K562 (cell line): ENCODE results near the gene OR51B2. TPM values are rescaled to one million over a fixed set of nuclear protein-coding genes. Genes with fewer than 3 reads are reported as not detected.
A peak's percentile ranks its signal among the peaks of the same experiment; 100 is the strongest.

Experiments
- CSDE1 ChIP-seq, 2 experiments: fragments of 450-650 bp; IDR thresholded peaks; 2 replicates each; pipeline ENCODE4 v1.6.1; 2016; ENCODE audit warnings: mild to moderate bottlenecking in 1 of 2
- KLF1 ChIP-seq: fragments of 450-650 bp; IDR thresholded peaks from 2 replicates; pipeline ENCODE4 v1.6.1; 2016; ENCODE audit warnings: missing genetic modification characterization, missing compliant biosample characterization
- MCM5 ChIP-seq: fragments of 450-650 bp; IDR thresholded peaks from 2 replicates; pipeline ENCODE4 v1.6.1; 2016; ENCODE audit warnings: low read depth
- MCM7 ChIP-seq, 2 experiments: fragments of 450-650 bp; IDR thresholded peaks; 2 replicates each; pipeline ENCODE4 v1.6.1; 2016 to 2018
- MEF2A ChIP-seq: IDR thresholded peaks from 2 replicates; pipeline ENCODE4 v1.6.1; 2011; ENCODE audit warnings: low read depth, mild to moderate bottlenecking, low read length, moderate library complexity; ENCODE audit not compliant: control insufficient read depth
- NR3C1 ChIP-seq: sonication (generic); formaldehyde crosslinking; IDR thresholded peaks from 2 replicates; pipeline ENCODE4 v1.8.1; 2022; ENCODE audit warnings: missing genetic modification reagents
- PHF21A ChIP-seq: fragments of 450-650 bp; IDR thresholded peaks from 2 replicates; pipeline ENCODE4 v1.6.1; 2017; ENCODE audit warnings: low read depth, borderline replicate concordance
- STAT5A ChIP-seq: IDR thresholded peaks from 2 replicates; pipeline ENCODE4 v1.6.1; 2012; ENCODE audit warnings: low read length, inconsistent platforms, borderline replicate concordance
- ZNF165 ChIP-seq: fragments of 250-450 bp; sonication (Bioruptor Pico); IDR thresholded peaks from 2 replicates; pipeline ENCODE4 v1.4.0; 2020; ENCODE audit warnings: borderline replicate concordance
- ZNF695 ChIP-seq: fragments of 450-650 bp; formaldehyde crosslinking; IDR thresholded peaks from 2 replicates; pipeline ENCODE4 v1.4.0; 2020; ENCODE audit warnings: mild to moderate bottlenecking, moderate library complexity
- ZNF780A ChIP-seq: fragments of 250-450 bp; sonication (Bioruptor Pico); IDR thresholded peaks from 2 replicates; pipeline ENCODE4 v1.5.0; 2021; ENCODE audit warnings: mild to moderate bottlenecking
- polyA plus RNA-seq, 8 experiments: library from polyadenylated mRNA; depleted of rRNA in 4 of 8; stranded (reverse) in 5 of 8; unstranded in 3 of 8; fragments of >200 nt; fragmentation: Nextera tagmentation in 2 of 8; fragmentation: Illumina TruSeq in 1 of 8; extraction: Ambion mirVana in 2 of 8; extraction: Trizol in 1 of 8; gene quantifications; 2 replicates each; pipeline versions ENCODE4 v1.2.1 to v1.2.3, GENCODE V29; 2011 to 2014; ENCODE audit warnings: inconsistent platforms in 1 of 8, missing spikeins in 1 of 8
- total RNA-seq, 7 experiments: library from RNA; depleted of rRNA in 6 of 7; stranded (reverse); fragments of >200 nt in 6 of 7; fragmentation: Illumina TruSeq in 2 of 7; extraction: Trizol in 2 of 7; gene quantifications; 2 replicates each; pipeline versions ENCODE4 v1.2.1 to v1.2.3, GENCODE V29; 2011 to 2021; ENCODE audit warnings: low replicate concordance in 1 of 7
- TF ChIP-seq, protein P1 (sequence below), 2 experiments: fragments of 450-650 bp; IDR thresholded peaks; 2 replicates each; pipeline ENCODE4 v1.6.1; 2018; ENCODE audit warnings: mild to moderate bottlenecking in 2 of 2, low read depth in 1 of 2; ENCODE audit not compliant: partially characterized antibody in 2 of 2
- TF ChIP-seq, protein P2 (sequence below): sonication (generic); formaldehyde crosslinking; IDR thresholded peaks from 2 replicates; pipeline ENCODE4 v1.8.0; 2022; ENCODE audit warnings: missing genetic modification reagents, mild to moderate bottlenecking, borderline replicate concordance
- TF ChIP-seq, protein P3 (sequence below): fragments of 250-450 bp; sonication (Bioruptor Pico); IDR thresholded peaks from 2 replicates; pipeline ENCODE4 v1.5.0; 2022; ENCODE audit warnings: mild to moderate bottlenecking
- TF ChIP-seq, protein P4 (sequence below): fragments of 250-450 bp; sonication (Bioruptor Pico); IDR thresholded peaks from 2 replicates; pipeline ENCODE4 v1.8.0; 2021; ENCODE audit warnings: moderate library complexity, mild to moderate bottlenecking, inconsistent platforms

The OR51B2 gene
- total and polyA plus RNA-seq, 9 of the 15 experiments (the other 6 are each of a cell fraction or from before 2014, with no cell fraction given): 0.38 to 6.6 (median 4.0) TPM

DNA sequence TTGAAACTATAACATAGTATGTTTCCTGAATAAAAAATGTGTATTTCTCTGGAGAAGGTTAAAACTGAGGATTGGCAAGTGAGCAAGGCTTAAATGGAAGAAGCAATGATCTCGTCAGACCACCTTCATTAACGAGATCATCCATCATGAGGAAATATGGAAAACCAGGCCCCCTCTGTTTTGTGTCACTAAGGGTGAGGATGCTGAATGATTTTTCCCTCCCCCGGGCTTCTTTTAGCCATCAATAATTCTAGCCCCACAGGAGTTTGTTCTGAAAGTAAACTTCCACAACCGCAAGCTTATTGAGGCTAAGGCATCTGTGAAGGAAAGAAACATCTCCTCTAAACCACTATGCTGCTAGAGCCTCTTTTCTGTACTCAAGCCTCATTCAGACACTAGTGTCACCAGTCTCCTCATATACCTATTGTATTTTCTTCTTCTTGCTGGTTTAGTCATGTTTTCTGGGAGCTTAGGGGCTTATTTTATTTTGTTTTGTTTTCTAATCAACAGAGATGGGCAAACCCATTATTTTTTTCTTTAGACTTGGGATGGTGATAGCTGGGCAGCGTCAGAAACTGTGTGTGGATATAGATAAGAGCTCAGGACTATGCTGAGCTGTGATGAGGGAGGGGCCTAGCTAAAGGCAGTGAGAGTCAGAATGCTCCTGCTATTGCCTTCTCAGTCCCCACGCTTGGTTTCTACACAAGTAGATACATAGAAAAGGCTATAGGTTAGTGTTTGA is 48.6 kb downstream of the OR51B2 start (continued):
- TF ChIP-seq, protein P1, sequence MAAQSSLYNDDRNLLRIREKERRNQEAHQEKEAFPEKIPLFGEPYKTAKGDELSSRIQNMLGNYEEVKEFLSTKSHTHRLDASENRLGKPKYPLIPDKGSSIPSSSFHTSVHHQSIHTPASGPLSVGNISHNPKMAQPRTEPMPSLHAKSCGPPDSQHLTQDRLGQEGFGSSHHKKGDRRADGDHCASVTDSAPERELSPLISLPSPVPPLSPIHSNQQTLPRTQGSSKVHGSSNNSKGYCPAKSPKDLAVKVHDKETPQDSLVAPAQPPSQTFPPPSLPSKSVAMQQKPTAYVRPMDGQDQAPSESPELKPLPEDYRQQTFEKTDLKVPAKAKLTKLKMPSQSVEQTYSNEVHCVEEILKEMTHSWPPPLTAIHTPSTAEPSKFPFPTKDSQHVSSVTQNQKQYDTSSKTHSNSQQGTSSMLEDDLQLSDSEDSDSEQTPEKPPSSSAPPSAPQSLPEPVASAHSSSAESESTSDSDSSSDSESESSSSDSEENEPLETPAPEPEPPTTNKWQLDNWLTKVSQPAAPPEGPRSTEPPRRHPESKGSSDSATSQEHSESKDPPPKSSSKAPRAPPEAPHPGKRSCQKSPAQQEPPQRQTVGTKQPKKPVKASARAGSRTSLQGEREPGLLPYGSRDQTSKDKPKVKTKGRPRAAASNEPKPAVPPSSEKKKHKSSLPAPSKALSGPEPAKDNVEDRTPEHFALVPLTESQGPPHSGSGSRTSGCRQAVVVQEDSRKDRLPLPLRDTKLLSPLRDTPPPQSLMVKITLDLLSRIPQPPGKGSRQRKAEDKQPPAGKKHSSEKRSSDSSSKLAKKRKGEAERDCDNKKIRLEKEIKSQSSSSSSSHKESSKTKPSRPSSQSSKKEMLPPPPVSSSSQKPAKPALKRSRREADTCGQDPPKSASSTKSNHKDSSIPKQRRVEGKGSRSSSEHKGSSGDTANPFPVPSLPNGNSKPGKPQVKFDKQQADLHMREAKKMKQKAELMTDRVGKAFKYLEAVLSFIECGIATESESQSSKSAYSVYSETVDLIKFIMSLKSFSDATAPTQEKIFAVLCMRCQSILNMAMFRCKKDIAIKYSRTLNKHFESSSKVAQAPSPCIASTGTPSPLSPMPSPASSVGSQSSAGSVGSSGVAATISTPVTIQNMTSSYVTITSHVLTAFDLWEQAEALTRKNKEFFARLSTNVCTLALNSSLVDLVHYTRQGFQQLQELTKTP (IDR thresholded peaks at IDR 0.05; ENCODE audit: low read depth in 1 of 2, partially characterized antibody in 2 of 2): peak; percentile 31 to 75
- TF ChIP-seq, protein P2, sequence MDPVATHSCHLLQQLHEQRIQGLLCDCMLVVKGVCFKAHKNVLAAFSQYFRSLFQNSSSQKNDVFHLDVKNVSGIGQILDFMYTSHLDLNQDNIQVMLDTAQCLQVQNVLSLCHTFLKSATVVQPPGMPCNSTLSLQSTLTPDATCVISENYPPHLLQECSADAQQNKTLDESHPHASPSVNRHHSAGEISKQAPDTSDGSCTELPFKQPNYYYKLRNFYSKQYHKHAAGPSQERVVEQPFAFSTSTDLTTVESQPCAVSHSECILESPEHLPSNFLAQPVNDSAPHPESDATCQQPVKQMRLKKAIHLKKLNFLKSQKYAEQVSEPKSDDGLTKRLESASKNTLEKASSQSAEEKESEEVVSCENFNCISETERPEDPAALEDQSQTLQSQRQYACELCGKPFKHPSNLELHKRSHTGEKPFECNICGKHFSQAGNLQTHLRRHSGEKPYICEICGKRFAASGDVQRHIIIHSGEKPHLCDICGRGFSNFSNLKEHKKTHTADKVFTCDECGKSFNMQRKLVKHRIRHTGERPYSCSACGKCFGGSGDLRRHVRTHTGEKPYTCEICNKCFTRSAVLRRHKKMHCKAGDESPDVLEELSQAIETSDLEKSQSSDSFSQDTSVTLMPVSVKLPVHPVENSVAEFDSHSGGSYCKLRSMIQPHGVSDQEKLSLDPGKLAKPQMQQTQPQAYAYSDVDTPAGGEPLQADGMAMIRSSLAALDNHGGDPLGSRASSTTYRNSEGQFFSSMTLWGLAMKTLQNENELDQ (CRISPR knock-in tag): no peak
- TF ChIP-seq PHF21A: no peak
- TF ChIP-seq, protein P3, sequence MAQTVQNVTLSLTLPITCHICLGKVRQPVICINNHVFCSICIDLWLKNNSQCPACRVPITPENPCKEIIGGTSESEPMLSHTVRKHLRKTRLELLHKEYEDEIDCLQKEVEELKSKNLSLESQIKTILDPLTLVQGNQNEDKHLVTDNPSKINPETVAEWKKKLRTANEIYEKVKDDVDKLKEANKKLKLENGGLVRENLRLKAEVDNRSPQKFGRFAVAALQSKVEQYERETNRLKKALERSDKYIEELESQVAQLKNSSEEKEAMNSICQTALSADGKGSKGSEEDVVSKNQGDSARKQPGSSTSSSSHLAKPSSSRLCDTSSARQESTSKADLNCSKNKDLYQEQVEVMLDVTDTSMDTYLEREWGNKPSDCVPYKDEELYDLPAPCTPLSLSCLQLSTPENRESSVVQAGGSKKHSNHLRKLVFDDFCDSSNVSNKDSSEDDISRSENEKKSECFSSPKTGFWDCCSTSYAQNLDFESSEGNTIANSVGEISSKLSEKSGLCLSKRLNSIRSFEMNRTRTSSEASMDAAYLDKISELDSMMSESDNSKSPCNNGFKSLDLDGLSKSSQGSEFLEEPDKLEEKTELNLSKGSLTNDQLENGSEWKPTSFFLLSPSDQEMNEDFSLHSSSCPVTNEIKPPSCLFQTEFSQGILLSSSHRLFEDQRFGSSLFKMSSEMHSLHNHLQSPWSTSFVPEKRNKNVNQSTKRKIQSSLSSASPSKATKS: no peak
- TF ChIP-seq MCM7 (IDR thresholded peaks at IDR 0.05): no peak
- TF ChIP-seq MEF2A: no peak
- TF ChIP-seq, protein P4, sequence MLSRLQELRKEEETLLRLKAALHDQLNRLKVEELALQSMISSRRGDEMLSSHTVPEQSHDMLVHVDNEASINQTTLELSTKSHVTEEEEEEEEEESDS (CRISPR knock-in tag): no peak
- no peak for TF ChIP-seq KLF1 (tag)
- no peak for TF ChIP-seq ZNF165 (CRISPR knock-in tag)
- peak; percentile 66; the same call in 1 of the 2 replicates for TF ChIP-seq STAT5A
- TF ChIP-seq ZNF780A (CRISPR knock-in tag): no peak
- TF ChIP-seq CSDE1 (IDR thresholded peaks at IDR 0.05): no peak
- TF ChIP-seq MCM5: no peak
- no peak for TF ChIP-seq ZNF695
- TF ChIP-seq NR3C1 (CRISPR knock-in tag): no peak
